ENCODE results near the gene MYO5B. TPM values are rescaled to one million over a fixed set of nuclear protein-coding genes. Genes with fewer than 3 reads are reported as not detected.

The MYO5B gene
- total and polyA plus RNA-seq, 2 of the 4 experiments (the other 2 are of a cell fraction): 0.24 to 0.54 TPM

DNA sequence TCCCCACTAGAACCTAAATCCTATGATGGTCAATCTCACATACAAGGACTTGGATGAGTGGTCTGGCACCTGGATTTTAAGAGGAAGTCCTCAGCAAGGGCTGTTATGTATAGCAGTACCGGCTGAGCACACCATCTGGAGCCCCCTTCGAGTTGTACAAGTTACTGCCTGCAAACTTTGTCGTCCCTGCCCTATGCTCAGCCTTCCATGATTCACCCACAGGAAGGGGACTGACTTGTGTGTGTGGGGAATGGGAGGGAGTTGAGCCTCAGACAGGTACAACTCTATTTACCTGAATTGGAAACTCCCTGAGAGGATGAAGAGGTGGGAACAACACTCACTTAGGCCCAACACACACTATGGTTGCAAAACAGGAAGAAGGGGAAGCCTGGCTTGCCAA is 186.6 kb downstream of the MYO5B start:
- Histone ChIP-seq H3K9me3 (ENCODE audit: control insufficient read depth, insufficient read depth, low read length) (no peaks in the 10 kb centered on the region), H3K4me3 (ENCODE audit: insufficient read depth, low read depth, low read length) (no peak overlapping the region), H3K27ac (ENCODE audit: insufficient read depth, low read length) (no peak overlapping the region), H4K91ac (ENCODE audit: insufficient read depth, low read depth, low read length) (no peak overlapping the region), H3K4ac (ENCODE audit: low read depth, low read length) (no peak overlapping the region), H3K9ac (ENCODE audit: low read depth, low read length) (no peak overlapping the region), H3K56ac (ENCODE audit: extremely low read depth, insufficient read depth, low read length) (no peak overlapping the region), H3K79me1 (ENCODE audit: low read depth in 1 of 2, low read length in 2 of 2) (no peaks in the 10 kb centered on the region), H2BK15ac (ENCODE audit: low read depth, low read length) (no peak overlapping the region), H4K8ac (ENCODE audit: low read depth in 2 of 2, low read length in 2 of 2) (no peak overlapping the region), H3K4me1 (ENCODE audit: control insufficient read depth, insufficient read depth, low read length) (peaks cover 6% of the 10 kb centered on the region; the same call in 1 of the 2 replicates), H2BK20ac (ENCODE audit: low read depth, low read length) (no peak overlapping the region), H3K14ac (replicated peaks; ENCODE audit: low read depth, low read length) (no peak overlapping the region), H2BK120ac (ENCODE audit: low read depth, low read length) (no peak overlapping the region), H4K20me1 (ENCODE audit: insufficient read depth, low read length) (no peaks in the 10 kb centered on the region), H3K23ac (ENCODE audit: low read depth, low read length) (no peak overlapping the region), H2BK5ac (ENCODE audit: low read depth, low read length, poor library complexity, severe bottlenecking) (no peak overlapping the region), H2AFZ (replicated peaks; ENCODE audit: low read length, poor library complexity) (no peak overlapping the region), H3K9me1 (ENCODE audit: insufficient read depth, low read length) (0 out of 2 replicates have a peak, but pooled peaks cover 2% of the 10 kb centered on the region), H2AK5ac (ENCODE audit: low read depth, low read length) (no peak overlapping the region), H4K5ac (ENCODE audit: low read depth, low read length) (no peak overlapping the region), H3K36me3 (ENCODE audit: control insufficient read depth, insufficient read depth, low read length) (no peaks in the 10 kb centered on the region), H2AK9ac (replicated peaks; ENCODE audit: low read depth, low read length, poor library complexity) (no peak overlapping the region), H3K18ac (ENCODE audit: low read depth, low read length) (no peak overlapping the region), H3K27me3 (ENCODE audit: control insufficient read depth, insufficient read depth, low read length) (peaks cover 8% of the 10 kb centered on the region), H3K4me2 (ENCODE audit: low read depth, low read length) (no peak overlapping the region)
- DNase-seq (no peak), ATAC-seq (ENCODE audit: low read depth) (no peak)
- BruUV-seq (replicated peaks): no TSS peak
- in situ Hi-C loops (cut with MboI; ENCODE audit: low sequenced_read_pairs): no loop called here
- TF ChIP-seq RCOR1 (IDR thresholded peaks at IDR 0.05; ENCODE audit: insufficient replicate concordance, low read length) (no peak), CHD1 (IDR thresholded peaks at IDR 0.05; ENCODE audit: low read depth, low read length) (no peak), SMC3 (IDR thresholded peaks at IDR 0.05; ENCODE audit: low read depth, low read length) (no peak)
- TF ChIP-seq, protein P1, sequence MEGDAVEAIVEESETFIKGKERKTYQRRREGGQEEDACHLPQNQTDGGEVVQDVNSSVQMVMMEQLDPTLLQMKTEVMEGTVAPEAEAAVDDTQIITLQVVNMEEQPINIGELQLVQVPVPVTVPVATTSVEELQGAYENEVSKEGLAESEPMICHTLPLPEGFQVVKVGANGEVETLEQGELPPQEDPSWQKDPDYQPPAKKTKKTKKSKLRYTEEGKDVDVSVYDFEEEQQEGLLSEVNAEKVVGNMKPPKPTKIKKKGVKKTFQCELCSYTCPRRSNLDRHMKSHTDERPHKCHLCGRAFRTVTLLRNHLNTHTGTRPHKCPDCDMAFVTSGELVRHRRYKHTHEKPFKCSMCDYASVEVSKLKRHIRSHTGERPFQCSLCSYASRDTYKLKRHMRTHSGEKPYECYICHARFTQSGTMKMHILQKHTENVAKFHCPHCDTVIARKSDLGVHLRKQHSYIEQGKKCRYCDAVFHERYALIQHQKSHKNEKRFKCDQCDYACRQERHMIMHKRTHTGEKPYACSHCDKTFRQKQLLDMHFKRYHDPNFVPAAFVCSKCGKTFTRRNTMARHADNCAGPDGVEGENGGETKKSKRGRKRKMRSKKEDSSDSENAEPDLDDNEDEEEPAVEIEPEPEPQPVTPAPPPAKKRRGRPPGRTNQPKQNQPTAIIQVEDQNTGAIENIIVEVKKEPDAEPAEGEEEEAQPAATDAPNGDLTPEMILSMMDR (conservative IDR thresholded peaks at IDR 0.05; ENCODE audit: low read depth, low read length): no peak
- TF ChIP-seq, protein P2, sequence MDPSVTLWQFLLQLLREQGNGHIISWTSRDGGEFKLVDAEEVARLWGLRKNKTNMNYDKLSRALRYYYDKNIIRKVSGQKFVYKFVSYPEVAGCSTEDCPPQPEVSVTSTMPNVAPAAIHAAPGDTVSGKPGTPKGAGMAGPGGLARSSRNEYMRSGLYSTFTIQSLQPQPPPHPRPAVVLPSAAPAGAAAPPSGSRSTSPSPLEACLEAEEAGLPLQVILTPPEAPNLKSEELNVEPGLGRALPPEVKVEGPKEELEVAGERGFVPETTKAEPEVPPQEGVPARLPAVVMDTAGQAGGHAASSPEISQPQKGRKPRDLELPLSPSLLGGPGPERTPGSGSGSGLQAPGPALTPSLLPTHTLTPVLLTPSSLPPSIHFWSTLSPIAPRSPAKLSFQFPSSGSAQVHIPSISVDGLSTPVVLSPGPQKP (IDR thresholded peaks at IDR 0.05; ENCODE audit: borderline replicate concordance, low read depth, low read length): no peak
- ChIA-PET CTCF (no interaction called here), POLR2A (ENCODE audit: unreplicated experiment) (no interaction called here)
- intact Hi-C loops (cut with micrococcal nuclease): no loop called here
- no CpG with 5 or more reads among the region's 3 CpGs for WGBS, 2 experiments (ENCODE audit: extremely low coverage in 2 of 2, insufficient read length in 1 of 2)
- dilution Hi-C loops (cut with HindIII; ENCODE audit: low sequenced_read_pairs, unreplicated experiment): no loop called here

Measured in IMR-90 (cell line).